Prostate gland (tissue), 2 donors: Measurements from ENCODE around the gene CNTN4. TPM values are rescaled to one million over a fixed set of nuclear protein-coding genes. Genes with fewer than 3 reads are reported as not detected.
"Not testable (repeated sequence)": the region's sequence is repeated elsewhere in the genome, so short reads cannot be mapped to it uniquely, and the experiment has no call there.

Experiments
- DNase-seq: peaks from one replicate; pipeline ENCODE4 v3.0.0-alpha.2; 2019; ENCODE audit warnings: low spot score
- H3K27ac ChIP-seq, 2 donors: fragments of 200-600 bp; sonication (generic); 2 replicates each; pipeline ENCODE4 v1.5.1; 2017 to 2019
- H3K27me3 ChIP-seq: fragments of 200-600 bp; sonication (generic); replicated peaks from 2 replicates; pipeline ENCODE4 v1.5.1; 2019; ENCODE audit not compliant: insufficient read depth
- H3K36me3 ChIP-seq, 2 donors: fragments of 200-600 bp; sonication (generic); 1 replicate in 1 of 2; 2 replicates in 1 of 2; pipeline versions ENCODE4 v1.5.1 to v1.8.1; 2017 to 2019
- H3K4me1 ChIP-seq: fragments of 200-600 bp; sonication (generic); replicated peaks from 2 replicates; pipeline ENCODE4 v1.5.1; 2019
- H3K4me3 ChIP-seq, 2 donors: fragments of 200-600 bp; sonication (generic); 2 replicates each; pipeline ENCODE4 v1.5.1; 2017 to 2019
- H3K9me3 ChIP-seq: fragments of 200-600 bp; sonication (generic); 2 replicates; pipeline ENCODE4 v1.5.1; 2017
- POLR2A ChIP-seq: fragments of 450-650 bp; IDR thresholded peaks from one replicate; pipeline ENCODE4 v1.6.1; 2016; ENCODE audit warnings: antibody characterized with exemption, mild to moderate bottlenecking
- POLR2AphosphoS5 ChIP-seq: sonication (generic); formaldehyde crosslinking; IDR thresholded peaks from one replicate; pipeline ENCODE4 v1.6.1; 2017; ENCODE audit warnings: antibody characterized with exemption
- WGBS: methylation state at CpG from one replicate; pipeline ENCODE4 v1.1.5; 2018; 5-methylcytosine and 5-hydroxymethylcytosine counted together
- intact Hi-C: fragments of 100-400 bp; cut with DNase I; formaldehyde crosslinking; loops from one replicate; pipeline ENCODE4 v1.14.2; 2022
- total RNA-seq, 2 donors: library from RNA; depleted of rRNA; stranded (reverse); fragments of >200 nt; gene quantifications; one replicate each; pipeline ENCODE4 v1.1.0, GENCODE V29; 2016
- TF ChIP-seq, protein P1 (sequence below), 4 experiments: fragments of 200-600 bp in 2 of 4; fragments of 450-650 bp in 2 of 4; sonication (generic) in 2 of 4; IDR thresholded peaks; 1 replicate in 3 of 4; 2 replicates in 1 of 4; pipeline ENCODE4 v1.5.1; 2016 to 2019; ENCODE audit warnings: antibody characterized with exemption in 4 of 4, mild to moderate bottlenecking in 2 of 4, moderate library complexity in 2 of 4

The CNTN4 gene
- total RNA-seq, 2 donors from 2014 or later = 1.5 to 5.7 TPM

DNA sequence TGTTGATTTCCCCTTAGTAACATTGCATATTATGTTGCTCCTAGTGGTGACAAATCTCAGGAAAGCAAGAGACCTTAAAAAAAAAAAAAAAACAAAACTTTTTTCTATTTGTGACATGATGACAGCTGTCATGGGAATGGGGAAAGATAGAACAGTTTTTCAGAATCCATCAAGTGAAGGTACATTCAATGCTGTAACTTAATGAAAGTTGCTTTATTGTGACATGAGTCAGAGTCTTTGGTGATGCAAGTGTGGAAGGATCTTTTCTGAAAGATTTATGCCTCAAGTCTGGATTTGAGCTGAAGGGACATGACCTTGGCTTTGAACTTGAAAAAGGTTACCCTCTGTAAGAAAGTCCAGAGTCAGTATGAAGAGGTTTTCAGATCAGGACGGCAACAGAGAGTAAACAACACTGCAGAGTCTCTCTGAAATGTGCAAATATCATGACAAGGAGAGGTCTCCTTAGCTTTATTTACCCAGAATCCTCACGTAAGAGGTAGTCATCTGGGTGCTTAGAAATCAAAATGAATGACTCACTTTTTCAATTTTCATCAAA lies 424.7 kb downstream of the CNTN4 start:
- no peaks in the 10 kb centered on the region for H3K9me3 ChIP-seq
- H3K27me3 ChIP-seq = no peaks in the 10 kb centered on the region
- no peak overlapping the region for H3K27ac ChIP-seq
- no peaks in the 10 kb centered on the region for H3K4me1 ChIP-seq
- no peak for DNase-seq
- WGBS = 29% methylated on average over 2 of the region's 2 CpGs
- no peaks in the 10 kb centered on the region for H3K36me3 ChIP-seq
- H3K4me3 ChIP-seq = no peak overlapping the region
- TF ChIP-seq, protein P1, sequence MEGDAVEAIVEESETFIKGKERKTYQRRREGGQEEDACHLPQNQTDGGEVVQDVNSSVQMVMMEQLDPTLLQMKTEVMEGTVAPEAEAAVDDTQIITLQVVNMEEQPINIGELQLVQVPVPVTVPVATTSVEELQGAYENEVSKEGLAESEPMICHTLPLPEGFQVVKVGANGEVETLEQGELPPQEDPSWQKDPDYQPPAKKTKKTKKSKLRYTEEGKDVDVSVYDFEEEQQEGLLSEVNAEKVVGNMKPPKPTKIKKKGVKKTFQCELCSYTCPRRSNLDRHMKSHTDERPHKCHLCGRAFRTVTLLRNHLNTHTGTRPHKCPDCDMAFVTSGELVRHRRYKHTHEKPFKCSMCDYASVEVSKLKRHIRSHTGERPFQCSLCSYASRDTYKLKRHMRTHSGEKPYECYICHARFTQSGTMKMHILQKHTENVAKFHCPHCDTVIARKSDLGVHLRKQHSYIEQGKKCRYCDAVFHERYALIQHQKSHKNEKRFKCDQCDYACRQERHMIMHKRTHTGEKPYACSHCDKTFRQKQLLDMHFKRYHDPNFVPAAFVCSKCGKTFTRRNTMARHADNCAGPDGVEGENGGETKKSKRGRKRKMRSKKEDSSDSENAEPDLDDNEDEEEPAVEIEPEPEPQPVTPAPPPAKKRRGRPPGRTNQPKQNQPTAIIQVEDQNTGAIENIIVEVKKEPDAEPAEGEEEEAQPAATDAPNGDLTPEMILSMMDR (IDR thresholded peaks at IDR 0.05) = no peak
- no peak for TF ChIP-seq POLR2A
- no peak for TF ChIP-seq POLR2AphosphoS5
- intact Hi-C loops = no loop called here

DNA sequence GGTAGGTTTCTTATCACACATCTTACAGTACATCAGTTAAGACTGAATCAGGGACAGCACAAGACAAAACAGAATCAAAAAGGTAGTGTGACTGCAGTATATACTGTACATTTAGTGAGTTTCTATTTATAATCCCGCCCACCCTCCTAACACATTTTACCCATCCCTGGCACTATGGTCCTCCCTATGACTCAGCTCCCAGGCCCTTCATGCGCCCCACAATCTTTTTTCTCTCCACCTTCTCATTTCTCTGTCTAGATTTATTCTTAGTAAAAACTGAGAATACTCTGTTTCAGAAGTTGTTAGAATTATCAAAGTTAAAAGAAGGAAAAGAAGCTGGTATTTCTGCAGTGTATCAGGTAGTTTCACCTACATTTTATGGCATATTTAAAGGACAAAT lies 427.3 kb downstream of the CNTN4 start:
- Histone ChIP-seq H3K36me3 (no peaks in the 10 kb centered on the region), H3K4me1 (no peaks in the 10 kb centered on the region), H3K9me3 (no peaks in the 10 kb centered on the region), H3K27ac (no peak overlapping the region), H3K27me3 (no peaks in the 10 kb centered on the region), H3K4me3 (no peak overlapping the region)
- TF ChIP-seq POLR2AphosphoS5 (no peak), POLR2A (no peak)
- TF ChIP-seq, protein P1 (IDR thresholded peaks at IDR 0.05) = no peak
- intact Hi-C loops = no loop called here
- no peak for DNase-seq
- 93% methylated on average over 2 of the region's 2 CpGs for WGBS

DNA sequence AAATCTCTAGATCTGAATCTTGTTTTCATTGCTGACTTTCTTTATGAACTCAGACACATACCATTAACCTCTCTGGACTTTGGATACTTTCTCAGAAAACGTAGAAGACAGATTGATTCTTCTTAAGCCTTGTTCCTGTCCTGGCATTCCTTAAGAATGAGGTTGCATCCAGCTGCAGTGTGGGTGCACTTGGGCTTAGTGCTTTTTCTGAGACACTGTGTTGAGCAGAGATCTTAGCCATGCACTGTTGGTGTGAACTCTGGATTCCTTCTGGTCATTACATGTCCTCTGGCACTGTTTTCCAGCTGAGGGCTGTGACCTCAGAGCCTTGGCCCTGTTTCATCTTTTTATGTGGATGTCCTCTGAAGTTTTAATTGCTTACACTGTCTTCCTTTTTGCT lies 428.3 kb downstream of the CNTN4 start:
- intact Hi-C loops = no loop called here
- H3K4me1 ChIP-seq = no peaks in the 10 kb centered on the region
- no peaks in the 10 kb centered on the region for H3K36me3 ChIP-seq
- H3K9me3 ChIP-seq = no peaks in the 10 kb centered on the region
- no peak for DNase-seq
- no peak overlapping the region for H3K27ac ChIP-seq
- WGBS = 14% methylated on average over 1 of the region's 1 CpG
- H3K4me3 ChIP-seq = no peak overlapping the region
- TF ChIP-seq POLR2A (no peak), POLR2AphosphoS5 (no peak)
- TF ChIP-seq, protein P1 (IDR thresholded peaks at IDR 0.05) = no peak
- no peaks in the 10 kb centered on the region for H3K27me3 ChIP-seq

DNA sequence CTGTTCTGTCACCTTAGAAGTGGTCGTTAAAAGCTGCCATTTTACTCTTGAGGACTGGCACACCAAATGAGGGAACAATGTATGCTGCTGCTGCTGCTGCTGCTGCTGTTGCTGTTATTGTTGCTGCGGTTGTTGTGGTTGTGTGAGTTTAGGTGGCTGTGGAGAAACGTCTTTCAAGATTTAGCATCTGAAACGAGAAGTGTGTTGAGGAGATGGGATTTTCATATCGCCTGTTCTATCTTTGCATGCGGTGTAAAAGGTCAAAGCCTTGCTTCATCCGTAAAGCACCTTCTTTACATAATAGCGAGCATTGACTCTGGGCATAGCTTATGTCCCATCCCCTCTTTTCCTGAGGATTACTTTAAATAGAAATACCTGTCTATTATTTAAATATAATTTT lies 428.7 kb downstream of the CNTN4 start:
- DNase-seq, intact Hi-C loops, H3K27me3 ChIP-seq, H3K4me1 ChIP-seq, H3K9me3 ChIP-seq, H3K27ac ChIP-seq, H3K36me3 ChIP-seq, H3K4me3 ChIP-seq: not testable (repeated sequence)
- WGBS = 57% methylated on average over 8 of the region's 8 CpGs

DNA sequence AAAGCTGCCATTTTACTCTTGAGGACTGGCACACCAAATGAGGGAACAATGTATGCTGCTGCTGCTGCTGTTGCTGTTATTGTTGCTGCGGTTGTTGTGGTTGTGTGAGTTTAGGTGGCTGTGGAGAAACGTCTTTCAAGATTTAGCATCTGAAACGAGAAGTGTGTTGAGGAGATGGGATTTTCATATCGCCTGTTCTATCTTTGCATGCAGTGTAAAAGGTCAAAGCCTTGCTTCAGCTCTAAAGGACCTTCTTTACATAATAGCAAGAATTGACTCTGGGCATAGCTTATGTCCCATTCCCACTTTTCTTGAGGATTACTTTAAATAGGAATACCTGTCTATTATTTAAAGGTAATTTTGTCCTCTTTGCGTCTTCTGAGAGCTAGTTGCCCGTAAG lies 436.1 kb downstream of the CNTN4 start:
- H3K4me1 ChIP-seq, intact Hi-C loops, H3K36me3 ChIP-seq, H3K4me3 ChIP-seq, H3K27me3 ChIP-seq, H3K9me3 ChIP-seq, DNase-seq, H3K27ac ChIP-seq: not testable (repeated sequence)
- WGBS = 68% methylated on average over 5 of the region's 6 CpGs

DNA sequence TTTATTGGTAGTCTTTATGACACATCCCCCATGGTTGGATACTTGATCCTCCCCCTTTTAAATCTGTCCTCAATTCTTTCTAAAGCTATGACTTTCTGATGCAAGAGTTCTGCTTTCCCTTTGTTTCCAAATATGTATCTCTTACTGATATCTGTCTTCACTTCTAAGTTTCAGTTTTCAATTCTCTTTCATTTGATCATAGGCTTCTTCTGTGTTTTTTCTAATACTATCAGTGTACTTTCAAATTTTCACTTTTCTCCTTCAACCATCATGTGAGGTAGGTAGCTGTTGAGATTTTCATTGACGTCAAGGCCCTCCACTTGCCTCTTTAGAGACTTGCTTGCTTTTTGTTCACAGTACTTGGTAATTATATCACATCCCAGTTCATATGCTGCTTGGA lies 436.5 kb downstream of the CNTN4 start:
- no peak overlapping the region for H3K4me3 ChIP-seq
- DNase-seq = no peak
- TF ChIP-seq POLR2A = no peak
- no peak for TF ChIP-seq POLR2AphosphoS5
- TF ChIP-seq, protein P1 (IDR thresholded peaks at IDR 0.05) = no peak
- intact Hi-C loops = no loop called here
- no peaks in the 10 kb centered on the region for H3K36me3 ChIP-seq
- no peaks in the 10 kb centered on the region for H3K9me3 ChIP-seq
- H3K27me3 ChIP-seq = no peaks in the 10 kb centered on the region
- WGBS = 86% methylated on average over 1 of the region's 1 CpG
- H3K4me1 ChIP-seq = no peaks in the 10 kb centered on the region
- no peak overlapping the region for H3K27ac ChIP-seq
